Mesenchymal stem cell (in vitro differentiated cells and primary cell): Measurements from ENCODE around the gene ASCL5.

ENCODE experiments used
- DNase-seq: peaks from one replicate; pipeline ENCODE4 v3.0.0-alpha.2; 2013
- H2AFZ ChIP-seq: one replicate; pipeline ENCODE4 v1.6.1; 2013; ENCODE audit warnings: low read depth, mild to moderate bottlenecking, control low read depth, inconsistent platforms, low read length, moderate library complexity
- H2AK5ac ChIP-seq: 2 replicates; pipeline ENCODE4 v1.6.1; 2013; ENCODE audit warnings: low read length, moderate library complexity, mild to moderate bottlenecking, inconsistent platforms; ENCODE audit not compliant: severe bottlenecking
- H2BK120ac ChIP-seq: one replicate; pipeline ENCODE4 v1.6.1; 2013; ENCODE audit warnings: low read depth, mild to moderate bottlenecking, inconsistent platforms, low read length, moderate library complexity
- H2BK12ac ChIP-seq, 2 experiments: one replicate each; pipeline ENCODE4 v1.6.1; 2013; ENCODE audit warnings: inconsistent platforms in 2 of 2, low read length in 2 of 2, mild to moderate bottlenecking in 2 of 2, moderate library complexity in 2 of 2, control low read depth in 1 of 2
- H2BK15ac ChIP-seq: one replicate; pipeline ENCODE4 v1.6.1; 2013; ENCODE audit warnings: mild to moderate bottlenecking, low read depth, inconsistent platforms; ENCODE audit not compliant: poor library complexity, severe bottlenecking
- H2BK5ac ChIP-seq: 2 replicates; pipeline ENCODE4 v1.6.1; 2013; ENCODE audit warnings: low read depth, mild to moderate bottlenecking, low read length, control low read depth, inconsistent platforms; ENCODE audit not compliant: poor library complexity, severe bottlenecking
- H3K14ac ChIP-seq, 2 experiments: one replicate each; pipeline ENCODE4 v1.6.1; 2013; ENCODE audit warnings: inconsistent platforms in 2 of 2, low read length in 2 of 2, control low read depth in 1 of 2, mild to moderate bottlenecking in 1 of 2, moderate library complexity in 1 of 2
- H3K18ac ChIP-seq, 2 experiments: one replicate each; pipeline ENCODE4 v1.6.1; 2013; ENCODE audit warnings: inconsistent platforms in 2 of 2, low read length in 2 of 2, control low read depth in 1 of 2, low read depth in 1 of 2, mild to moderate bottlenecking in 1 of 2
- H3K23ac ChIP-seq, 2 experiments: one replicate each; pipeline ENCODE4 v1.6.1; 2013; ENCODE audit warnings: inconsistent platforms in 2 of 2, low read length in 2 of 2, mild to moderate bottlenecking in 2 of 2, moderate library complexity in 2 of 2, control low read depth in 1 of 2
- H3K27ac ChIP-seq: 2 replicates; pipeline ENCODE4 v1.5.1; 2013; ENCODE audit warnings: mild to moderate bottlenecking, moderate library complexity, low read length, control low read depth, inconsistent platforms; ENCODE audit not compliant: poor library complexity, severe bottlenecking
- H3K27me3 ChIP-seq, 2 experiments: 2 replicates each; pipeline versions ENCODE4 v1.6.1 to v1.7.0; 2013; ENCODE audit warnings: low read length in 2 of 2, mild to moderate bottlenecking in 2 of 2, moderate library complexity in 2 of 2, control low read depth in 1 of 2, inconsistent platforms in 1 of 2; ENCODE audit not compliant: control insufficient read depth in 1 of 2, insufficient read depth in 1 of 2
- H3K36me3 ChIP-seq, 2 experiments: 2 replicates each; pipeline versions ENCODE4 v1.6.1 to v1.7.0; 2013; ENCODE audit warnings: low read length in 2 of 2, control low read depth in 1 of 2, inconsistent platforms in 1 of 2, low read depth in 1 of 2, mild to moderate bottlenecking in 1 of 2; ENCODE audit not compliant: insufficient read depth in 2 of 2, control insufficient read depth in 1 of 2
- H3K4ac ChIP-seq, 2 experiments: one replicate each; pipeline ENCODE4 v1.6.1; 2013; ENCODE audit warnings: inconsistent platforms in 2 of 2, low read length in 2 of 2, mild to moderate bottlenecking in 2 of 2, moderate library complexity in 2 of 2, control low read depth in 1 of 2, low read depth in 1 of 2
- H3K4me1 ChIP-seq: 2 replicates; pipeline ENCODE4 v1.6.1; 2013; ENCODE audit warnings: low read depth, low read length, control low read depth; ENCODE audit not compliant: control insufficient read depth, insufficient read depth
- H3K4me2 ChIP-seq: 2 replicates; pipeline ENCODE4 v1.6.1; 2013; ENCODE audit warnings: low read length, mild to moderate bottlenecking, inconsistent platforms; ENCODE audit not compliant: poor library complexity, severe bottlenecking
- H3K4me3 ChIP-seq, 2 experiments: 2 replicates each; pipeline versions ENCODE4 v1.5.1 to v1.7.0; 2013; ENCODE audit warnings: low read length in 2 of 2, mild to moderate bottlenecking in 2 of 2, control low read depth in 1 of 2, low read depth in 1 of 2; ENCODE audit not compliant: insufficient read depth in 1 of 2
- H3K79me1 ChIP-seq: replicated peaks from 2 replicates; pipeline ENCODE4 v1.6.1; 2013; ENCODE audit warnings: mild to moderate bottlenecking, control low read depth, low read length, inconsistent platforms; ENCODE audit not compliant: poor library complexity, severe bottlenecking
- H3K9ac ChIP-seq: 2 replicates; pipeline ENCODE4 v1.7.0; 2013; ENCODE audit warnings: mild to moderate bottlenecking, low read length, moderate library complexity
- H3K9me3 ChIP-seq: 2 replicates; pipeline ENCODE4 v1.7.0; 2013; ENCODE audit warnings: mild to moderate bottlenecking, low read length; ENCODE audit not compliant: control insufficient read depth
- H4K8ac ChIP-seq: one replicate; pipeline ENCODE4 v1.6.1; 2013; ENCODE audit warnings: inconsistent platforms, mild to moderate bottlenecking, low read length, moderate library complexity
- H4K91ac ChIP-seq: one replicate; pipeline ENCODE4 v1.6.1; 2013; ENCODE audit warnings: mild to moderate bottlenecking, low read length, inconsistent platforms
- WGBS: methylation state at CpG from one replicate; pipeline ENCODE4 v1.1.7; 2013; ENCODE audit warnings: mixed read lengths; 5-methylcytosine and 5-hydroxymethylcytosine counted together

The ASCL5 gene

GRCh38 chr1:201076092-201076491 is 50.9 kb downstream of the ASCL5 start:
- no peak overlapping the region for H3K4me2 ChIP-seq

GRCh38 chr1:201074018-201074417 is 53.0 kb downstream of the ASCL5 start:
- Histone ChIP-seq H3K9ac (no peak overlapping the region), H3K4me3 (no peak overlapping the region), H3K9me3 (no peaks in the 10 kb centered on the region), H2AFZ (no peak overlapping the region), H3K27ac (no peak overlapping the region), H3K14ac (no peak overlapping the region), H2BK12ac (no peak overlapping the region), H4K8ac (no peak overlapping the region), H3K4me2 (no peak overlapping the region), H3K79me1 (no peaks in the 10 kb centered on the region), H3K23ac (no peak overlapping the region), H3K27me3 (peaks cover 57 to 70% of the 10 kb centered on the region in 2 experiments), H3K18ac (no peak overlapping the region), H4K91ac (no peak overlapping the region), H2BK5ac (no peak overlapping the region), H3K4ac (no peak overlapping the region), H3K36me3 (no peaks in the 10 kb centered on the region), H2BK120ac (no peak overlapping the region), H2BK15ac (no peak overlapping the region), H2AK5ac (no peak overlapping the region), H3K4me1 (peaks cover 7% of the 10 kb centered on the region)
- WGBS: 97% methylated on average over 5 of the region's 5 CpGs
- DNase-seq: no peak

More at GRCh38 chr1:201076092-201076491, 50.9 kb downstream of the ASCL5 start:
- Histone ChIP-seq H2BK5ac (no peak overlapping the region), H3K9me3 (no peaks in the 10 kb centered on the region), H4K8ac (no peak overlapping the region), H3K4me1 (peaks cover 7% of the 10 kb centered on the region), H2AFZ (no peak overlapping the region), H2AK5ac (no peak overlapping the region), H3K9ac (no peak overlapping the region), H3K4me3 (no peak overlapping the region), H3K14ac (no peak overlapping the region), H2BK120ac (no peak overlapping the region), H3K23ac (no peak overlapping the region), H2BK15ac (no peak overlapping the region), H3K27ac (no peak overlapping the region), H3K18ac (no peak overlapping the region), H2BK12ac (no peak overlapping the region), H4K91ac (no peak overlapping the region), H3K36me3 (no peaks in the 10 kb centered on the region), H3K27me3 (peaks cover 46 to 63% of the 10 kb centered on the region in 2 experiments), H3K4ac (no peak overlapping the region), H3K79me1 (no peaks in the 10 kb centered on the region)
- DNase-seq: no peak
- 56% methylated on average over 7 of the region's 7 CpGs for WGBS

GRCh38 chr1:201072922-201073321 is 54.1 kb downstream of the ASCL5 start:
- no peak overlapping the region for H2BK12ac ChIP-seq
- no peak overlapping the region for H4K8ac ChIP-seq
- no peak overlapping the region for H3K14ac ChIP-seq
- no peak overlapping the region for H3K9ac ChIP-seq
- H3K4me2 ChIP-seq: no peak overlapping the region
- H4K91ac ChIP-seq: no peak overlapping the region
- H2AFZ ChIP-seq: no peak overlapping the region
- no peaks in the 10 kb centered on the region for H3K36me3 ChIP-seq
- no peaks in the 10 kb centered on the region for H3K9me3 ChIP-seq
- no peak overlapping the region for H2BK15ac ChIP-seq
- H2BK120ac ChIP-seq: no peak overlapping the region
- peaks cover 5% of the 10 kb centered on the region for H3K4me1 ChIP-seq
- H3K23ac ChIP-seq: no peak overlapping the region
- no peak overlapping the region for H3K4me3 ChIP-seq
- no peak overlapping the region for H2BK5ac ChIP-seq
- no peaks in the 10 kb centered on the region for H3K79me1 ChIP-seq
- H3K27ac ChIP-seq: no peak overlapping the region
- DNase-seq: no peak
- no peak overlapping the region for H3K4ac ChIP-seq
- H3K27me3 ChIP-seq: peaks cover 60 to 74% of the 10 kb centered on the region in 2 experiments
- H3K18ac ChIP-seq: no peak overlapping the region
- no peak overlapping the region for H2AK5ac ChIP-seq
- WGBS: 62% methylated on average over 6 of the region's 6 CpGs

- H3K4me2 ChIP-seq: no peak overlapping the region
- no peak overlapping the region for H3K4me3 ChIP-seq
- no peak overlapping the region for H3K27ac ChIP-seq
- no peak overlapping the region for H2AK5ac ChIP-seq
- H2BK120ac ChIP-seq: no peak overlapping the region
- H3K79me1 ChIP-seq: no peaks in the 10 kb centered on the region
- no peak overlapping the region for H3K9ac ChIP-seq
- H3K4me1 ChIP-seq: peaks cover 5% of the 10 kb centered on the region
- no peak for DNase-seq
- no peak overlapping the region for H3K14ac ChIP-seq
- peaks cover 67 to 74% of the 10 kb centered on the region in 2 experiments for H3K27me3 ChIP-seq
- no peak overlapping the region for H2AFZ ChIP-seq
- H3K23ac ChIP-seq: no peak overlapping the region
- no peak overlapping the region for H3K18ac ChIP-seq
- H4K8ac ChIP-seq: no peak overlapping the region
- H4K91ac ChIP-seq: no peak overlapping the region
- H2BK12ac ChIP-seq: no peak overlapping the region
- H3K4ac ChIP-seq: no peak overlapping the region
- no peaks in the 10 kb centered on the region for H3K9me3 ChIP-seq
- no peak overlapping the region for H2BK5ac ChIP-seq
- 66% methylated on average over 5 of the region's 5 CpGs for WGBS
- H3K36me3 ChIP-seq: no peaks in the 10 kb centered on the region
- H2BK15ac ChIP-seq: no peak overlapping the region
Observed at GRCh38 chr1:201072149-201072548, 54.8 kb downstream of the ASCL5 start.
